Progenitor cell of endocrine pancreas (in vitro differentiated cells): ENCODE measurements around the gene FOLR2. TPM values are rescaled to one million over a fixed set of nuclear protein-coding genes. Genes with fewer than 3 reads are reported as not detected.

Experiments
- DNase-seq: peaks from one replicate; pipeline ENCODE4 v3.0.0; 2021; ENCODE audit warnings: low spot score; ENCODE audit not compliant: unreplicated experiment
- H3K27ac Mint-ChIP-seq: 2 replicates; pipeline ENCODE4 v1.8.0; 2021; ENCODE audit warnings: mild to moderate bottlenecking, moderate library complexity, mixed read lengths
- H3K27me3 Mint-ChIP-seq: 2 replicates; pipeline ENCODE4 v1.8.0; 2021; ENCODE audit warnings: mixed read lengths
- H3K36me3 Mint-ChIP-seq: 2 replicates; pipeline ENCODE4 v1.8.0; 2022; ENCODE audit warnings: mixed read lengths; ENCODE audit not compliant: insufficient read depth
- H3K4me1 Mint-ChIP-seq: 2 replicates; pipeline ENCODE4 v1.8.0; 2021; ENCODE audit warnings: low read depth, mixed read lengths
- H3K4me3 Mint-ChIP-seq: 2 replicates; pipeline ENCODE4 v1.8.0; 2021; ENCODE audit warnings: low read depth, mild to moderate bottlenecking, moderate library complexity, mixed read lengths
- H3K9me3 Mint-ChIP-seq: 2 replicates; pipeline ENCODE4 v1.8.0; 2021; ENCODE audit warnings: low read depth, mixed read lengths
- CTCF ChIP-seq: fragments of 200-600 bp; sonication (generic); IDR thresholded peaks from one replicate; pipeline ENCODE4 v1.5.0; 2021; ENCODE audit warnings: antibody characterized with exemption, mild to moderate bottlenecking; ENCODE audit not compliant: unreplicated experiment
- total RNA-seq: library from RNA; stranded (reverse); gene quantifications from 2 replicates; pipeline ENCODE4 v1.2.1, GENCODE V29; 2021

Gene FOLR2
- total RNA-seq, 1 donor from 2014 or later: not detected

DNA sequence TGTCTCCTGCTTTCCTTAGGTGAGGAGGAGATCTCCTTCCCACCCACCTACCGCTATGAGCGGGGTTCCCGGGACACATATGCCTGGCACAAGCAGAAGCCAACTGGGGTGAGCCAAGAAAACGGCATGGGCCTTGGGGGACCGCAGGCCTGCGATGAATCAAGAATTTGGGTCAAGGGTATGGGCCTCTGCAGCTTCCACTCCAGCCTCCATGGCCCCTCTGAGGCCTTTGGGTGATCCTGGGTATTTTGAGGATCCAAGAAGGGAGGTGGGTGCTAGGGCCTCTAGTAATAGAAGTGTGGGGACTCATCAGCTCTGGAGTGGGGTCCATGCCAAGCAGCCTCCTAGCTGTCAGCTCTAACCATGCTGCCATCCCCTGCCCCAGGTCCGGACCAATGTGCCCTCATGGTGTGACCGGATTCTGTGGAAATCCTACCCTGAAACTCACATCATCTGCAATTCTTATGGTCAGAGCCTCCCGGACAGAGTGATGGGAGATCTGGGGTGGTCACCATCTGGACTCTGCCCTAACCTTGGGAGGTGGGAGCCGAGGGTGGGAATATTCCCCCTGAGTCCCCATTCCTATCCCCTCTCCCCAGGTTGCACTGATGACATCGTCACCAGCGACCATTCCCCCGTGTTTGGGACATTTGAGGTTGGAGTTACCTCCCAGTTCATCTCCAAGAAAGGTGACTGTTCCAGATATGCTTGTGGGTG, 16.6 kb downstream of the FOLR2 start:
- no peak overlapping the region for H3K4me3 Mint-ChIP-seq
- no peak for DNase-seq
- peaks cover under 1% of the 10 kb centered on the region for H3K27me3 Mint-ChIP-seq
- H3K4me1 Mint-ChIP-seq: no peaks in the 10 kb centered on the region
- peaks cover 32% of the 10 kb centered on the region for H3K36me3 Mint-ChIP-seq
- H3K27ac Mint-ChIP-seq: no peak overlapping the region
- no peaks in the 10 kb centered on the region for H3K9me3 Mint-ChIP-seq
- no peak for TF ChIP-seq CTCF

DNA sequence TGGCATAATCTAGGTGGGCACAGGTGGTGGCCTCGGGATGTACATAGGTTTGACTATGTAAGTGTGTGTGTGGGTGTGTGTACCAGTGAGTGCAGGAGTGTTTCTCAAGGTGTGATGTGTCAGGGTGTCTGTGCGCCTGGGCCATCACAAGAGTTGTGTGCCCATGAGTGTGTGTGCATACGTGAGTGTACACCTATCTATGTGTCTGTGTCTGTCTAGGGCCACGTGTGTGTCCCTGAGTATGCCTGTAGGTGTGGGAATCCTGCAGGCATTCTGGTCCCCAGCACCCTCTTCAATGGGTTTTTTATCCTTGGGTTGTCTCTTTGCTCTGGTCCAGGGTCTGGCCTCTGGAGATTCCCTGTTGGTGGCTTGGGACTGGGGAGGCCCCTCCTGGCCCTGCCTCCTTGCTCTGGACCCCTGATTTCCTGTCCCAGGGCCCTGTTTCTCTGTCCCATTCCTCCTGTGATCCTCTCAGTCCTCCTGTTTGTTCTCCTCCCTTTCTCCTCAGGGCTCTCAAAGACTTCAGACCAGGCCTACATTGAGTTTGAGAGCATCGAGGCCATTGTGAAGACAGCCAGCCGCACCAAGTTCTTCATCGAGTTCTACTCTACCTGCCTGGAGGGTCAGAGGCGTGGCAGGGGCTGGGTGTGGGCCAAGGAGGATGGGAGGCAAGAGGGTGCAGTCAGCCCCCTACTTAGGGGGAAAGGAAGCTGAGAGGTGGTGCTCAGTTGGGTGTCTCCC, 17.3 kb downstream of the FOLR2 start:
- no peak overlapping the region for H3K27ac Mint-ChIP-seq
- peaks cover 2% of the 10 kb centered on the region for H3K4me1 Mint-ChIP-seq
- peaks cover 35% of the 10 kb centered on the region for H3K36me3 Mint-ChIP-seq
- no peak for TF ChIP-seq CTCF
- no peak for DNase-seq
- peaks cover 5% of the 10 kb centered on the region for H3K27me3 Mint-ChIP-seq
- H3K9me3 Mint-ChIP-seq: no peaks in the 10 kb centered on the region
- no peak overlapping the region for H3K4me3 Mint-ChIP-seq

DNA sequence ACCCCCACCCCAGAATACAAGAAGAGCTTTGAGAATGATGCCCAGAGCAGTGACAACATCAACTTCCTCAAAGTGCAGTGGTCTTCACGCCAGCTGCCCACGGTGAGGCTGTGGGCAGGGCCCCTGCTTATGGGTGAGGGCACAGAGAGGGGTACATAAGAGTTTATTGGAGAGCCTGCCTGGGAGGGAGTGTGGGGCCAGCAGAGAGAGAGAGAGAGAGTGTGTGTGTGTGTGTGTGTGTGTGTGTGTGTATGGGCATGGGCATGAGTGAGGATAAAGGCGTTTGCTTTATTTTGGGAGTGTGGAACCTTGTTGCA, 17.9 kb downstream of the FOLR2 start:
- DNase-seq: no peak
- Mint-ChIP-seq H3K27me3 (peaks cover 11% of the 10 kb centered on the region), H3K4me1 (peaks cover 6% of the 10 kb centered on the region), H3K9me3 (no peaks in the 10 kb centered on the region), H3K27ac (no peak overlapping the region), H3K36me3 (peaks cover 31% of the 10 kb centered on the region), H3K4me3 (no peak overlapping the region)
- TF ChIP-seq CTCF: no peak

DNA sequence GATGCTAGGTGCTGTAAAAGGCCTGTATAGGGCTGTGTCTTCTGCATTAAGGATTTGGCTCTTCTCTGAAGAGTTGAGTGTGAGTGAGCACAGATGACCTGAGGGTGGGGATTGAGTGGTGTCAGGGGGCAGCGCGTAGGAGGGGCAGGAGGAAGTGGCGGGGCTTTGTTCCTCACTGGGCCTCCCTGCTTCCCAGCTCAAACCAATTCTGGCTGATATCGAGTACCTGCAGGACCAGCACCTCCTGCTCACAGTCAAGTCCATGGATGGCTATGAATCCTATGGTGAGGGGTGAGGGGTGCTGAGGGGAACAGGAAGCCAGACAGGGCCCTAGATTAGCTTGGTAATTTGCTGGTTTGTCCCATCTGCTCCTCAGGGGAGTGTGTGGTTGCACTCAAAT, 18.3 kb downstream of the FOLR2 start:
- Mint-ChIP-seq H3K27me3 (peaks cover 12% of the 10 kb centered on the region), H3K4me1 (peaks cover 6% of the 10 kb centered on the region), H3K27ac (no peak overlapping the region), H3K36me3 (peaks cover 31% of the 10 kb centered on the region), H3K4me3 (no peak overlapping the region), H3K9me3 (no peaks in the 10 kb centered on the region)
- no peak for DNase-seq
- TF ChIP-seq CTCF: no peak

- no peak for DNase-seq
- H3K9me3 Mint-ChIP-seq: no peaks in the 10 kb centered on the region
- peaks cover 31% of the 10 kb centered on the region for H3K36me3 Mint-ChIP-seq
- H3K27me3 Mint-ChIP-seq: peaks cover 16% of the 10 kb centered on the region
- H3K27ac Mint-ChIP-seq: no peak overlapping the region
- H3K4me3 Mint-ChIP-seq: no peak overlapping the region
- no peak for TF ChIP-seq CTCF
- H3K4me1 Mint-ChIP-seq: peaks cover 8% of the 10 kb centered on the region
Measured at GRCh38 chr11:72235351-72236057, 18.9 kb downstream of the FOLR2 start.
